Fibroblast of pulmonary artery (primary cell): ENCODE results near the gene DAD1.
A peak's percentile ranks its signal among the peaks of the same experiment; 100 is the strongest.

Source experiments
- DNase-seq: peaks from one replicate; pipeline ENCODE4 v3.0.0-alpha.2; 2010; ENCODE audit warnings: low read depth
- H3K4me3 ChIP-seq: replicated peaks from 2 replicates; pipeline ENCODE4 v1.5.1; 2011; ENCODE audit warnings: low read depth, mild to moderate bottlenecking, control low read depth, low read length, moderate library complexity
- TF ChIP-seq, protein P1 (sequence below): IDR thresholded peaks from 2 replicates; pipeline ENCODE4 v1.5.1; 2011; ENCODE audit warnings: mild to moderate bottlenecking, control low read depth, low read length, inconsistent platforms; ENCODE audit errors: missing control alignments

The DAD1 gene

DNA sequence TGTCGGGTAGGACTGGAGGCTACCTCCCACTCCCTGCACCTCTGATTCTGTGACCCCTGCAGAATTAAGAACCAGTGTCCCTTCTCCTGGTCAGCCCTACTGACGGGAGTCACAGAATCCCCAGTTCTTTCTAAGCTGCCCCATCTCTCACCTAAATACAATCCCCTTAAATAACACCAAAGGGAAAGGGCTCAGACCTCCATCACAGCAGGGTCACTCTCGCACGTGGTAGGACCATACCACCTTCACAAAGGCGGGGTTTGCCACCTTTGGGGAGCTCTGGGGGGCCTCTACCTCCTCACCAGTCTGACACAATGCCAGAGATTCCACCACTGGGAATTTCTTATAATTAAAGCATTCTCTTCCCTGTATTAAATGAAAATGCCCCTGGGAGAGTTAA, 35.6 kb downstream of the DAD1 start:
- no peak overlapping the region for H3K4me3 ChIP-seq
- DNase-seq = no peak
- TF ChIP-seq, protein P1, sequence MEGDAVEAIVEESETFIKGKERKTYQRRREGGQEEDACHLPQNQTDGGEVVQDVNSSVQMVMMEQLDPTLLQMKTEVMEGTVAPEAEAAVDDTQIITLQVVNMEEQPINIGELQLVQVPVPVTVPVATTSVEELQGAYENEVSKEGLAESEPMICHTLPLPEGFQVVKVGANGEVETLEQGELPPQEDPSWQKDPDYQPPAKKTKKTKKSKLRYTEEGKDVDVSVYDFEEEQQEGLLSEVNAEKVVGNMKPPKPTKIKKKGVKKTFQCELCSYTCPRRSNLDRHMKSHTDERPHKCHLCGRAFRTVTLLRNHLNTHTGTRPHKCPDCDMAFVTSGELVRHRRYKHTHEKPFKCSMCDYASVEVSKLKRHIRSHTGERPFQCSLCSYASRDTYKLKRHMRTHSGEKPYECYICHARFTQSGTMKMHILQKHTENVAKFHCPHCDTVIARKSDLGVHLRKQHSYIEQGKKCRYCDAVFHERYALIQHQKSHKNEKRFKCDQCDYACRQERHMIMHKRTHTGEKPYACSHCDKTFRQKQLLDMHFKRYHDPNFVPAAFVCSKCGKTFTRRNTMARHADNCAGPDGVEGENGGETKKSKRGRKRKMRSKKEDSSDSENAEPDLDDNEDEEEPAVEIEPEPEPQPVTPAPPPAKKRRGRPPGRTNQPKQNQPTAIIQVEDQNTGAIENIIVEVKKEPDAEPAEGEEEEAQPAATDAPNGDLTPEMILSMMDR = no peak

GRCh38 chr14:22552827-22553076, 36.3 kb downstream of the DAD1 start:
- TF ChIP-seq, protein P1 = no peak
- no peak for DNase-seq
- no peak overlapping the region for H3K4me3 ChIP-seq

- H3K4me3 ChIP-seq = no peak overlapping the region
- DNase-seq = no peak
- TF ChIP-seq, protein P1 = no peak
Measured at GRCh38 chr14:22552001-22552826, 36.8 kb downstream of the DAD1 start.

- DNase-seq = no peak
- TF ChIP-seq, protein P1 = no peak
- H3K4me3 ChIP-seq = no peak overlapping the region
Measured at GRCh38 chr14:22551605-22551997, 37.4 kb downstream of the DAD1 start.

GRCh38 chr14:22549981-22550673, 38.9 kb downstream of the DAD1 start:
- DNase-seq = peak; percentile 62
- TF ChIP-seq, protein P1 = no peak
- no peak overlapping the region for H3K4me3 ChIP-seq

DNA sequence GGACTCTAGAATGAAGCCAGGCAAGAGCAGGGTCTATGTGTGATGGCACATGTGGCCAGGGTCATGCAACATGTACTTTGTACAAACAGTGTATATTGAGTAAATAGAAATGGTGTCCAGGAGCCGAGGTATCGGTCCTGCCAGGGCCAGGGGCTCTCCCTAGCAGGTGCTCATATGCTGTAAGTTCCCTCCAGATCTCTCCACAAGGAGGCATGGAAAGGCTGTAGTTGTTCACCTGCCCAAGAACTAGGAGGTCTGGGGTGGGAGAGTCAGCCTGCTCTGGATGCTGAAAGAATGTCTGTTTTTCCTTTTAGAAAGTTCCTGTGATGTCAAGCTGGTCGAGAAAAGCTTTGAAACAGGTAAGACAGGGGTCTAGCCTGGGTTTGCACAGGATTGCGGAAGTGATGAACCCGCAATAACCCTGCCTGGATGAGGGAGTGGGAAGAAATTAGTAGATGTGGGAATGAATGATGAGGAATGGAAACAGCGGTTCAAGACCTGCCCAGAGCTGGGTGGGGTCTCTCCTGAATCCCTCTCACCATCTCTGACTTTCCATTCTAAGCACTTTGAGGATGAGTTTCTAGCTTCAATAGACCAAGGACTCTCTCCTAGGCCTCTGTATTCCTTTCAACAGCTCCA, 39.6 kb downstream of the DAD1 start:
- TF ChIP-seq, protein P1 = no peak
- DNase-seq = no peak
- no peak overlapping the region for H3K4me3 ChIP-seq
